MCF 10A (cell line): ENCODE data around the gene PTPRN2. TPM values are rescaled to one million over a fixed set of nuclear protein-coding genes. Genes with fewer than 3 reads are reported as not detected.

ENCODE experiments used
- BruUV-seq: library from RNA; stranded (reverse); fragments of 400-500 nt; replicated peaks from 2 replicates; lab custom pipeline; 2021; lab: Mats Ljungman, UMichigan
- CTCF ChIA-PET: fragments of 300-600 bp; sonication (Branson Sonifier 250); formaldehyde crosslinking; extraction: SDS; loops from one replicate; lab custom pipeline; 2021; ENCODE audit warnings: antibody characterized with exemption, inconsistent platforms; lab: Yijun Ruan, JAX
- POLR2A ChIA-PET: fragments of 300-600, 350-650 bp; sonication (Branson Sonifier 250); formaldehyde crosslinking; extraction: SDS; loops from one replicate; lab custom pipeline; 2020; ENCODE audit warnings: antibody characterized with exemption, inconsistent platforms; lab: Yijun Ruan, JAX
- DNase-seq: peaks from one replicate; pipeline ENCODE4 v3.0.0-alpha.2; 2018; ENCODE audit not compliant: unreplicated experiment
- H3K27ac Mint-ChIP-seq: one replicate; pipeline ENCODE4 v1.8.0; 2022; ENCODE audit warnings: mild to moderate bottlenecking, low read depth, mixed read lengths; ENCODE audit not compliant: unreplicated experiment
- H3K27me3 Mint-ChIP-seq: one replicate; pipeline ENCODE4 v1.8.0; 2022; ENCODE audit warnings: mixed read lengths; ENCODE audit not compliant: insufficient read depth, unreplicated experiment
- H3K36me3 Mint-ChIP-seq: one replicate; pipeline ENCODE4 v1.8.0; 2022; ENCODE audit warnings: mild to moderate bottlenecking, moderate library complexity, mixed read lengths; ENCODE audit not compliant: insufficient read depth, unreplicated experiment
- H3K4me1 Mint-ChIP-seq: one replicate; pipeline ENCODE4 v1.8.0; 2022; ENCODE audit warnings: mixed read lengths; ENCODE audit not compliant: insufficient read depth, unreplicated experiment
- H3K4me3 Mint-ChIP-seq: one replicate; pipeline ENCODE4 v1.8.0; 2022; ENCODE audit warnings: mild to moderate bottlenecking, moderate library complexity, mixed read lengths; ENCODE audit not compliant: unreplicated experiment
- H3K9me3 Mint-ChIP-seq: one replicate; pipeline ENCODE4 v1.8.0; 2022; ENCODE audit warnings: mixed read lengths; ENCODE audit not compliant: unreplicated experiment
- CTCF ChIP-seq: fragments of 200-600 bp; IDR thresholded peaks from one replicate; pipeline ENCODE4 v1.8.0; 2022; ENCODE audit warnings: antibody characterized with exemption, mild to moderate bottlenecking; ENCODE audit not compliant: unreplicated experiment
- intact Hi-C: fragments of 100-400 bp; cut with micrococcal nuclease; formaldehyde crosslinking; loops from 2 replicates; pipeline ENCODE4 v1.14.1; 2022
- total RNA-seq: library from RNA; stranded (reverse); gene quantifications from 2 replicates; pipeline ENCODE4 v1.2.3, GENCODE V29; 2022

The PTPRN2 gene
- total RNA-seq, 1 experiment from 2014 or later, result 4.5 TPM

- peaks cover 6% of the 10 kb centered on the region for H3K4me1 Mint-ChIP-seq
- BruUV-seq, result no TSS peak
- CTCF ChIA-PET, result no interaction called here
- no peak for TF ChIP-seq CTCF
- H3K27ac Mint-ChIP-seq, result no peak overlapping the region
- H3K36me3 Mint-ChIP-seq, result peaks cover 6% of the 10 kb centered on the region
- no peak for DNase-seq
- peaks cover 34% of the 10 kb centered on the region for H3K27me3 Mint-ChIP-seq
- H3K4me3 Mint-ChIP-seq, result no peak overlapping the region
- H3K9me3 Mint-ChIP-seq, result no peaks in the 10 kb centered on the region
- POLR2A ChIA-PET, result no interaction called here
- intact Hi-C loops, result no loop called here
Observed at GRCh38 chr7:157573244-157573643, 1014.4 kb downstream of the PTPRN2 start.

DNA sequence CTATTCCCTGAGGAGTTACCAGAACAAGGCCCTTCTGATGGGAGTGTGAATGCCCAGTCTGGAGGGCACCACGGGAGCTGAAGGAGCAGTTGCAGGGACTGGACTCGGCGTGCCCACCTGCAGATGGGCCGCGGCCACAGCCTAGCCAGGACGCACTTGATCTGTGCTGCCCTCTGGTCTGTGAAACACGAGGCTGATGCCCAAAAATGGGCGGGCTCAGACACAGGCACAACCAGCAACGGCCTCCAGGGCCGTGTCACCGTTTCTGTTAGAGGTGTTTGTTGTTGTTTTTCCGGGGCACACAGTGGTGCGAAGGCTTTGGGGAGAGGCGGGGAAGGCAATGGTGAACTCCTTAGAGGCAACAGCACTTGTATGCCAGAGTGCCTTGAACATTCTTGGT is 1015.0 kb downstream of the PTPRN2 start:
- ChIA-PET CTCF (no interaction called here), POLR2A (no interaction called here)
- intact Hi-C loops, result no loop called here
- Mint-ChIP-seq H3K4me1 (peaks cover 6% of the 10 kb centered on the region), H3K9me3 (no peaks in the 10 kb centered on the region), H3K36me3 (peaks cover 6% of the 10 kb centered on the region), H3K27ac (no peak overlapping the region), H3K27me3 (peaks cover 34% of the 10 kb centered on the region), H3K4me3 (no peak overlapping the region)
- BruUV-seq, result no TSS peak
- no peak for DNase-seq
- TF ChIP-seq CTCF, result no peak

- peak; percentile 37 for DNase-seq
- TF ChIP-seq CTCF, result no peak
- Mint-ChIP-seq H3K9me3 (no peaks in the 10 kb centered on the region), H3K4me1 (peaks cover 6% of the 10 kb centered on the region), H3K4me3 (no peak overlapping the region), H3K27me3 (peaks cover 23% of the 10 kb centered on the region), H3K36me3 (peaks cover 6% of the 10 kb centered on the region), H3K27ac (no peak overlapping the region)
- CTCF ChIA-PET, result no interaction called here
- BruUV-seq, result no TSS peak
- POLR2A ChIA-PET, result no interaction called here
- intact Hi-C loops, result no loop called here
Observed at GRCh38 chr7:157570531-157571200, 1017.0 kb downstream of the PTPRN2 start.

DNA sequence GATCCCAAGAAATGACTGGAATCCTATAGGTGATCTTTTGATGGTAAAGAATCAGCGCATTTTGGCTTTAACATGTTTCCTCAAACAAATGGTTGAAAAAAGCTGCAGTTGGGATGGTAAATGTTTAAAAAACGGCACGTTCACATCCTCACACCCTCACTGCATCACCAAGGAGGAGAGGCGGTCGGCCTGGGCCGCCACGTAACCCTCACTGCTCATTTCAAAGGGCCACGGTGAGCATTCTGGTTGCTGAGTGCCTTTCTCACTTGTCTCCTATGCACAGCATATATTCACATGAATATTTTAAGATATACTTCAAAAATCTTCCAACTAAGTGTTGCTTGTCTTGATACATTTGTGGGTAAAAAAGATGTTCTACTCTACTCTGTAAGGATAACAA is 1017.7 kb downstream of the PTPRN2 start:
- CTCF ChIA-PET, result no interaction called here
- Mint-ChIP-seq H3K4me1 (peaks cover 6% of the 10 kb centered on the region), H3K36me3 (peaks cover 6% of the 10 kb centered on the region), H3K27me3 (peaks cover 16% of the 10 kb centered on the region), H3K27ac (no peak overlapping the region), H3K4me3 (no peak overlapping the region), H3K9me3 (peaks cover 2% of the 10 kb centered on the region)
- no peak for DNase-seq
- BruUV-seq, result no TSS peak
- TF ChIP-seq CTCF, result no peak
- intact Hi-C loops, result no loop called here
- POLR2A ChIA-PET, result no interaction called here
